ENCODE data around the gene PIK3R5. TPM values are rescaled to one million over a fixed set of nuclear protein-coding genes. Genes with fewer than 3 reads are reported as not detected.

Gene PIK3R5
- total and polyA plus RNA-seq, 8 donors: 0.90 to 29.8 (median 5.1) TPM; not detected in 1

DNA sequence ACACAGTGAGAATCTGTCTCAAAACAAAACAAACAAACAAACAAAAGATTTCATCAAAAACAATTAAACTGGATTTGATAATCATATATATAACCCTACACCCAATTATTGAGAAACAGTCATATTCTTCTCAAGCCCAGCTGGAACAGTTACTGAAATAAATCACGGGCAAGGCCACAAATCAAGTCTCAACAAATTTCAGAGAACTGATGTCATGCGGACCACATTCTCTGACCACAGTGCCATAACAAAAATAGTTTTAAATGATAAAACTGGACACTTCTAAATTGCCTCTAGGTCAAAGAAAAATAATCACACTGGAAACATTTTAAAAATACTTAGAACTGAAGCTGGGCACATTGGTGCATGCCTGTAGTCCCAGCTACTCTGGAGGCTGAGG, 15.9 kb upstream of the PIK3R5 start:
- Histone ChIP-seq H3K27me3 (no peaks in the 10 kb centered on the region), H3K27ac (no peak overlapping the region), H3K4me3 (no peak overlapping the region), H3K9me3 (no peaks in the 10 kb centered on the region), H3K4me1 (no peaks in the 10 kb centered on the region), H3K36me3 (no peaks in the 10 kb centered on the region)
- intact Hi-C loops (cut with DNase I; ENCODE audit: low total_unique reads): no loop called here
- WGBS, 5 donors: 85 to 97% (median 93%) methylated on average over 2 of the region's 2 CpGs
- DNase-seq: no peak
- no peak for TF ChIP-seq EP300 (IDR thresholded peaks at IDR 0.05)
- no peak for TF ChIP-seq POLR2AphosphoS5 (IDR thresholded peaks at IDR 0.05)
- no peak for TF ChIP-seq CTCF (IDR thresholded peaks at IDR 0.05)
- no peak for TF ChIP-seq POLR2A (IDR thresholded peaks at IDR 0.05)

DNA sequence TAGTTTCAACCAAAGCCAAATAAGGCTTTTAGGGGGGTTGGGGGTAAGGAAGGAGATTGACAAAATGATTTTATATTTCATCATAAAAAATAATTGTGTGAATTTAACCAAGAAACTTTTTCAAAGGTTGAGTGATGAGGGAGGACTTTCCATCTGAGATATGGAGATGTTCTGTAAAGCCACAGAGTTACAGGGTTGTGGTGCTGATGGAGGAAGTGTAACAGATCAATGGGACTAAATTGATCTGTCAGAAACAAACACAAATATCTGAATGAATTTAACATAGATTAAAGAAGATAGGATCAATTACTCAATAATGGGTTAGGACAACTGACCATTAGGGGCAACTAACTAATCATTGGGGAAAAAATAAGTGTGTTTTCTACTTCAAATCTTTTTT, 14.2 kb upstream of the PIK3R5 start:
- Histone ChIP-seq H3K9me3 (no peaks in the 10 kb centered on the region), H3K36me3 (no peaks in the 10 kb centered on the region), H3K4me1 (no peaks in the 10 kb centered on the region), H3K27me3 (no peaks in the 10 kb centered on the region), H3K27ac (no peak overlapping the region), H3K4me3 (no peak overlapping the region)
- TF ChIP-seq EP300 (IDR thresholded peaks at IDR 0.05) (no peak), POLR2A (IDR thresholded peaks at IDR 0.05) (no peak), CTCF (IDR thresholded peaks at IDR 0.05) (no peak)
- intact Hi-C loops (cut with DNase I; ENCODE audit: low total_unique reads): no loop called here
- no peak for DNase-seq

- H3K4me3 ChIP-seq: no peak overlapping the region
- H3K36me3 ChIP-seq: no peaks in the 10 kb centered on the region
- H3K27ac ChIP-seq: no peak overlapping the region
- intact Hi-C loops (cut with DNase I; ENCODE audit: low total_unique reads): no loop called here
- H3K4me1 ChIP-seq: no peaks in the 10 kb centered on the region
- no peak for DNase-seq
- no peaks in the 10 kb centered on the region for H3K27me3 ChIP-seq
- 88 to 97% (median 91%) methylated on average over 1 of the region's 1 CpG for WGBS, 5 donors
- H3K9me3 ChIP-seq: no peaks in the 10 kb centered on the region
- TF ChIP-seq POLR2A (IDR thresholded peaks at IDR 0.05) (no peak), POLR2AphosphoS5 (IDR thresholded peaks at IDR 0.05) (no peak), CTCF (IDR thresholded peaks at IDR 0.05) (no peak), EP300 (IDR thresholded peaks at IDR 0.05) (no peak)
Measured at GRCh38 chr17:8976638-8977037, 11.1 kb upstream of the PIK3R5 start.

DNA sequence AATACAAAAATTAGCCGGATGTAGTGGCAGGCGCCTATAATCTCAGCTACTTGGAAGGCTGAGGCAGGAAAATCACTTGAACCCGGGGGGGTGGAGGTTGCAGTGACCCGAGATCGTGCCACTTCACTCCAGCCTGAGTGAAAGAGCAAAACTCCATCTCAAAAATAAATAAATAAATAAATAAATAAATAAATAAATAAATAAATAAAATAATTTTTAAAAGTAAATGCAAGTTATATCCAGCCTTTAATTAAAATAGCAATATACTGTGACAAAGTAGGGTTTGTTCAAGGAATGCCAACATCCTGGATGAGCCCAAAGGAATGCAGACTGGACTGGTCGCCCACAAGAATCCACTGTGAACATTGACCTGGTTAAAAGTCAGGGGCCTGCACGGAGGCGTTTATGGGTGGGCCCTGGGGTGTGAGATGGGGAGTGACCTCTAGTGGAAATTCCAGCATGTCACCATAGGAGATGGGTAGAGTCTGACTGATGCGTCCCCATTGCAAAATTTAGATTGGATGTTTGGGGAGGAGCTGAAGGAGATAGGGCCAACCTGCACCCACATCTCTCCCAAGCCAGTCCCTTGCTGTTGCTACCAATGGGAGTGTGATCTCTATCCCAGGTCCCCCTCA, 9.7 kb upstream of the PIK3R5 start:
- no peak for TF ChIP-seq EP300 (IDR thresholded peaks at IDR 0.05)
- 80 to 89% (median 86%) methylated on average over 9 of the region's 9 CpGs for WGBS, 5 donors

DNA sequence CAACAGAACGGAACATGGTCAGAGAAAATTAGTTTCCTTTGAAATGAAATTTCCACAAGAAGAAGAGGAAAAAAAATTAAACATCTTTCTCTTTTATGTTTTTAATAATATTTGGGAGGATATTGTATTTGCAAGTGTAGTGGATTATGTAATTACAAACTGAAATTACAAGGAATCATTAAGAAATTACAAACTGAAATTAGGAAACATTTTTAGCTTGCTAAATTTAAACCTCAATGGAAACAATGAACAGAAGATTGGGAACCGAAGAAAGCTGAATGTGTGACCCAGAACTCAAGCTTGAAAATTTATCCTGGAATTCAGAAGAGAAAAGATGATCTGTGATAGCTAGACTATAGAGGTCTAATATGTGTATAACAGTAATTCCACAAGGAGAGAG, 4.4 kb upstream of the PIK3R5 start:
- no peak for TF ChIP-seq POLR2AphosphoS5 (IDR thresholded peaks at IDR 0.05)
- TF ChIP-seq EP300 (IDR thresholded peaks at IDR 0.05): no peak
- no peak for TF ChIP-seq CTCF (IDR thresholded peaks at IDR 0.05)
- no peak for TF ChIP-seq POLR2A (IDR thresholded peaks at IDR 0.05)
- H3K36me3 ChIP-seq: no peaks in the 10 kb centered on the region
- peaks cover 9 to 19% (median 17%) of the 10 kb centered on the region in 3 donors for H3K27me3 ChIP-seq
- intact Hi-C loops (cut with DNase I; ENCODE audit: low total_unique reads): no loop called here
- H3K9me3 ChIP-seq: peaks cover 0 to 17% (median 0%) of the 10 kb centered on the region in 4 donors
- peaks cover 0 to 11% (median 8%) of the 10 kb centered on the region in 4 donors for H3K4me1 ChIP-seq
- H3K4me3 ChIP-seq: no peak overlapping the region
- no peak overlapping the region for H3K27ac ChIP-seq
- 66 to 80% (median 76%) methylated on average over 2 of the region's 2 CpGs for WGBS, 5 donors
- DNase-seq: no peak

More for the DNA sequence above, 9.7 kb upstream of the PIK3R5 start:
- H3K27me3 ChIP-seq: no peaks in the 10 kb centered on the region
- DNase-seq: no peak
- no peaks in the 10 kb centered on the region for H3K36me3 ChIP-seq
- H3K27ac ChIP-seq: no peak overlapping the region
- intact Hi-C loops (cut with DNase I; ENCODE audit: low total_unique reads): no loop called here
- no peak overlapping the region for H3K4me3 ChIP-seq
- H3K4me1 ChIP-seq: no peaks in the 10 kb centered on the region
- H3K9me3 ChIP-seq: no peaks in the 10 kb centered on the region

Data from stomach (tissue), 9 donors.